NCI-H524 (cell line): ENCODE results near the gene BOLL.
"Not testable (repeated sequence)": the region's sequence is repeated elsewhere in the genome, so short reads cannot be mapped to it uniquely, and the experiment has no call there.

Experiments
- DNase-seq, 2 experiments: peaks; one replicate each; lab custom pipeline; 2025; lab: John Stamatoyannopoulos, UW

The BOLL gene

GRCh38 chr2:197705912-197706838, 78.9 kb downstream of the BOLL start:
- DNase-seq = peak in 1 of 2 experiments; percentile 35

GRCh38 chr2:197705121-197705911, 79.8 kb downstream of the BOLL start, which contains the start of gene MARS2:
Gene MARS2, plus strand, starts transcription at chr2:197705369. Its CDS starts 37 bp downstream, at chr2:197705406.
- DNase-seq = peak; percentile 56 to 87

DNA sequence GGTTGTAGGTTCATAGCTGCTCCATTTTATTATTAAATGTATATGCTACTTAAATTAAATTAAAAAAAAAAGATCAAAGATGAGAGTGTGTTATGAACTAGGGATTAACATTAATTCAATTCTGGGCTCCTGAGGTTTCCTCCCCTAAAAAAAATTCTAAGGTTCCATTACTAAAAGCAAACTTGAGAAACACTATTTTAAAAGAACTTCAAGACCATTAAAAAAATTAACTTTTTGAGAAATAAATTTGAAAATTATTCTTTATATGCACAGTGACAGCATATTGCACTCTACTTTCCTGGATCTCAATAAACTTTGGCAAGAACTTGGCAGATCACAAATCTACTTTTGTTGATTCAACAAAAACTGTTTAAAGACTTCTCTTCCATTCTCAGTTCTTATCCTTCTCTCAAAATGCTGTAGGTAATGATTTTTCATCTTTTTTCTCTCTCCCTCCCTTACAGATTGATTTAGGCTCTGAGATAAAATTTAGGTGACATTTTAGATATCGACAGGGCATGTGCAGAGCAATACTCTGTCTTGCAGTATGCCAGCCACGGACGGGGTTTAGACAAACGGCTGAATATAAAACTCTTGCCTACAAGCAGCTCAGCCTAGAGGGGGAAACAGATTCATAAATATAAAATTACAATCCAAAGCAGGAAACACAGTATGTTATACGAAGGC, 80.5 kb downstream of the BOLL start:
- DNase-seq = no peak

DNA sequence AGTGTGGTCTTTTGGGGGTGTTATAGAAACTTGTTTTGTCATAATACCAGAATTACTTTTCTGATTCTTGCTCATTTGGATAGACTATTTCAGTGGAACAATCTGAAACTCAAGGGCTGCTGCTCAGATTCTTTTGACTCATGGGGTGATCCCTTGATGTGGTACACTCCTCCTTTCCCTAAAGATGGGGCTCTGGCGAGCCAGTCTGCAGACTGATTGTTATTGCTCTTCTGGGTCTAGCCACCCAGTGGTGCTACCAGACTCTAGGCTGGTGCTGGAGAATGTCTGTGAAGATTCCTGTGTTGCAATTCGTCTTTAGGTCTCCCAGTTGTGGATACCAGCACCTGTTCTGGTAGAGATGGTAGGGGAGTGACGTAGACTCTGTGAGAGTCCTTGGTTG, 84.2 kb downstream of the BOLL start:
- DNase-seq = no peak

GRCh38 chr2:197699724-197700123, 85.4 kb downstream of the BOLL start:
- not testable (repeated sequence) for DNase-seq

- not testable (repeated sequence) for DNase-seq
These were observed 88.5 kb downstream of the BOLL start for GRCh38 chr2:197696571-197696970.

GRCh38 chr2:197695971-197696370, 89.1 kb downstream of the BOLL start:
- DNase-seq = not testable (repeated sequence)

DNA sequence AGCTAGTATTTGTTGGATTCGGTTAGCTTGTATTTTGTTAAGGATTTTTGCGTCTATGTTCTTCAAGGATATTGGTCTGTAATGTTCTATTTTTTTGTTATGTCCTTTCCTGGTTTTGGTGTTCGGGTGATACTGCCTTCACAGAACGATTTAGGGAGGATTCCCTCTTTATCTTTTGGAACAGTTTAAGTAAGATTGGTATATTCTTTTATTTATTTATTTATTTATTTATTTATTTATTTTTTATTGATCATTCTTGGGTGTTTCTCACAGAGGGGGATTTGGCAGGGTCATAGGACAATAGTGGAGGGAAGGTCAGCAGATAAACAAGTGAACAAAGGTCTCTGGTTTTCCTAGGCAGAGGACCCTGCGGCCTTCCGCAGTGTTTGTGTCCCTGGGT, 89.9 kb downstream of the BOLL start:
- DNase-seq = not testable (repeated sequence)

- no peak for DNase-seq
These were observed 107.6 kb downstream of the BOLL start for GRCh38 chr2:197677483-197677882.

DNA sequence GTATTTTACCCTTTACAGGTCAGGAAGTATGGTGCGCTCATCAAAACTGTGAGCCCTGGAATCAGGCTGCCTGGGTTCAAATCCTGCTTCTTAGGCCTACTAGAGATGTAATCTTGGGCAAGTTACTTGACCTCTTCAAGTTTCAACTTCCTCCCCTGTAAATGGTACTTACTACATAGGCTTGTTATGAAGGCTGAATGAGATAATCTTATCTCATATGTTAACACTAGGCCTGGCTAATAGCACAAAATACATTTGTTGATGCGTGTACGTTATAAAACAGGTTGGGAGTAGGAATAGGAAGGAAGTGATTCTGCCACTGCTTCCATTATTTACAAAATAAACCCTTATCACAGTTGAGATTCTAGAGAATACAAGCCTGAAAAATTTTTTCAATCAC, 108.1 kb downstream of the BOLL start:
- DNase-seq = no peak
